Measurements from ENCODE around the gene CDC42EP3.

- TF ChIP-seq CTCF (IDR thresholded peaks at IDR 0.05; ENCODE audit: poor library complexity, severe bottlenecking) (no peak), EP300 (conservative IDR thresholded peaks at IDR 0.05; ENCODE audit: poor library complexity, severe bottlenecking) (no peak), REST (IDR thresholded peaks at IDR 0.05; ENCODE audit: borderline replicate concordance) (no peak), TAF1 (IDR thresholded peaks at IDR 0.05; ENCODE audit: low read depth) (no peak), EZH2 (IDR thresholded peaks at IDR 0.05; ENCODE audit: borderline replicate concordance, insufficient read depth, low read length, poor library complexity, severe bottlenecking) (no peak), SMC3 (conservative IDR thresholded peaks at IDR 0.05; ENCODE audit: poor library complexity) (no peak), POLR2AphosphoS5 (IDR thresholded peaks at IDR 0.05) (no peak)
These were observed 11.8 kb upstream of the CDC42EP3 start for GRCh38 chr2:37683241-37683640.

Data from neural cell (in vitro differentiated cells).